ENCODE results near the gene RPS6KA4. TPM values are rescaled to one million over a fixed set of nuclear protein-coding genes. Genes with fewer than 3 reads are reported as not detected.

RPS6KA4 gene
- polyA plus RNA-seq, 1 donor (not counting 4 experiments of a cell fraction or from before 2014, with no cell fraction given): 52.4 TPM

- TF ChIP-seq EZH2 (IDR thresholded peaks at IDR 0.05; ENCODE audit: low read length): no peak
- TF ChIP-seq, protein P1, sequence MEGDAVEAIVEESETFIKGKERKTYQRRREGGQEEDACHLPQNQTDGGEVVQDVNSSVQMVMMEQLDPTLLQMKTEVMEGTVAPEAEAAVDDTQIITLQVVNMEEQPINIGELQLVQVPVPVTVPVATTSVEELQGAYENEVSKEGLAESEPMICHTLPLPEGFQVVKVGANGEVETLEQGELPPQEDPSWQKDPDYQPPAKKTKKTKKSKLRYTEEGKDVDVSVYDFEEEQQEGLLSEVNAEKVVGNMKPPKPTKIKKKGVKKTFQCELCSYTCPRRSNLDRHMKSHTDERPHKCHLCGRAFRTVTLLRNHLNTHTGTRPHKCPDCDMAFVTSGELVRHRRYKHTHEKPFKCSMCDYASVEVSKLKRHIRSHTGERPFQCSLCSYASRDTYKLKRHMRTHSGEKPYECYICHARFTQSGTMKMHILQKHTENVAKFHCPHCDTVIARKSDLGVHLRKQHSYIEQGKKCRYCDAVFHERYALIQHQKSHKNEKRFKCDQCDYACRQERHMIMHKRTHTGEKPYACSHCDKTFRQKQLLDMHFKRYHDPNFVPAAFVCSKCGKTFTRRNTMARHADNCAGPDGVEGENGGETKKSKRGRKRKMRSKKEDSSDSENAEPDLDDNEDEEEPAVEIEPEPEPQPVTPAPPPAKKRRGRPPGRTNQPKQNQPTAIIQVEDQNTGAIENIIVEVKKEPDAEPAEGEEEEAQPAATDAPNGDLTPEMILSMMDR (optimal IDR thresholded peaks at IDR 0.05 in 1 of 3, IDR thresholded peaks at IDR 0.05 in 1 of 3, conservative IDR thresholded peaks at IDR 0.05 in 1 of 3; ENCODE audit: extremely low read depth in 1 of 3, insufficient read depth in 2 of 3, low read length in 3 of 3): no peak
- H2AFZ ChIP-seq (ENCODE audit: control insufficient read depth, low read length): no peak overlapping the region
- H4K20me1 ChIP-seq (ENCODE audit: control insufficient read depth, extremely low read depth, insufficient read depth, low read length): no peaks in the 10 kb centered on the region
- dilution Hi-C loops (cut with MboI; ENCODE audit: extremely low pct_ligation_motif_present, low sequenced_read_pairs): no loop called here
- no peak for DNase-seq (ENCODE audit: low read depth, low spot score)
- H3K4me1 ChIP-seq (ENCODE audit: control insufficient read depth, extremely low read depth, insufficient read depth, low read length): peaks cover 16% of the 10 kb centered on the region
- peaks cover 14% of the 10 kb centered on the region for H3K27me3 ChIP-seq (ENCODE audit: control insufficient read depth, extremely low read depth, insufficient read depth, low read length)
- H3K36me3 ChIP-seq (ENCODE audit: control insufficient read depth in 2 of 2, extremely low read depth in 1 of 2, insufficient read depth in 2 of 2, low read length in 2 of 2): no peaks in the 10 kb centered on the region
- no peaks in the 10 kb centered on the region for H3K9me3 ChIP-seq (ENCODE audit: control insufficient read depth, low read depth, low read length)
- H3K4me2 ChIP-seq (ENCODE audit: control insufficient read depth, extremely low read depth, insufficient read depth, low read depth, low read length): no peak overlapping the region
- no peak for FAIRE-seq
- no peaks in the 10 kb centered on the region for H3K79me2 ChIP-seq (ENCODE audit: control insufficient read depth, insufficient read depth, low read length)
- H3K9ac ChIP-seq (ENCODE audit: control insufficient read depth, extremely low read depth, insufficient read depth, low read length): no peak overlapping the region
- H3K9me1 ChIP-seq (ENCODE audit: control insufficient read depth, extremely low read depth, insufficient read depth, low read length): no peaks in the 10 kb centered on the region
- H3K4me3 ChIP-seq (ENCODE audit: control insufficient read depth in 2 of 3, extremely low read depth in 1 of 3, insufficient read depth in 2 of 3, low read depth in 1 of 3, low read length in 3 of 3): no peak overlapping the region
- no peak overlapping the region for H3K27ac ChIP-seq (ENCODE audit: control insufficient read depth, insufficient read depth, low read length)
Observed at GRCh38 chr11:64381350-64381749, 22.4 kb downstream of the RPS6KA4 start.

DNA sequence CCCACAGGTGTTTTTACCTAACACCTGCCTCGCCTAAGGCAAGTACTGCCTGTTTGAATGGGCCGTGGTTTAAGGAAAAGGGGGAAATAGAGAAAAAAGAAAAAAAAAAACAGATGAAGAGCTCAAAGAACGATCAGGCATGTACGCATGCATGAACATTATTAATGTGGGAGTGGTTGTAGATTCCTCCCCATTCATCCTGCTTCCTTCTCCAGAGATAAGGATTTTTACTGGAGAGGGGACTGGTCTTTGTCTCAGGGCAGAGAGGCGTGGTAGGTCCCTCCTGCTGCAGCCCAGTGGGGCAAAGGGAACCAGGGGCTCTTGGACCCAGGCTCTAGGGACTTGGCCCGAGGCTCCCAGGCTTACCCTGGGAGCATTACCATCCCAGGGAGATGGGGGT, 23.1 kb downstream of the RPS6KA4 start:
- Histone ChIP-seq H3K9me1 (ENCODE audit: control insufficient read depth, extremely low read depth, insufficient read depth, low read length) (no peaks in the 10 kb centered on the region), H3K27ac (ENCODE audit: control insufficient read depth, insufficient read depth, low read length) (no peak overlapping the region), H3K9ac (ENCODE audit: control insufficient read depth, extremely low read depth, insufficient read depth, low read length) (no peak overlapping the region), H4K20me1 (ENCODE audit: control insufficient read depth, extremely low read depth, insufficient read depth, low read length) (no peaks in the 10 kb centered on the region), H3K79me2 (ENCODE audit: control insufficient read depth, insufficient read depth, low read length) (no peaks in the 10 kb centered on the region), H3K36me3 (ENCODE audit: control insufficient read depth in 2 of 2, extremely low read depth in 1 of 2, insufficient read depth in 2 of 2, low read length in 2 of 2) (no peaks in the 10 kb centered on the region), H3K4me1 (ENCODE audit: control insufficient read depth, extremely low read depth, insufficient read depth, low read length) (peaks cover 16% of the 10 kb centered on the region), H3K4me2 (ENCODE audit: control insufficient read depth, extremely low read depth, insufficient read depth, low read depth, low read length) (no peak overlapping the region), H3K4me3 (ENCODE audit: control insufficient read depth in 2 of 3, extremely low read depth in 1 of 3, insufficient read depth in 2 of 3, low read depth in 1 of 3, low read length in 3 of 3) (no peak overlapping the region), H2AFZ (ENCODE audit: control insufficient read depth, low read length) (no peak overlapping the region), H3K9me3 (ENCODE audit: control insufficient read depth, low read depth, low read length) (no peaks in the 10 kb centered on the region), H3K27me3 (ENCODE audit: control insufficient read depth, extremely low read depth, insufficient read depth, low read length) (peaks cover 14% of the 10 kb centered on the region)
- FAIRE-seq (no peak), DNase-seq (ENCODE audit: low read depth, low spot score) (no peak)
- TF ChIP-seq, protein P1 (optimal IDR thresholded peaks at IDR 0.05 in 1 of 3, IDR thresholded peaks at IDR 0.05 in 1 of 3, conservative IDR thresholded peaks at IDR 0.05 in 1 of 3; ENCODE audit: extremely low read depth in 1 of 3, insufficient read depth in 2 of 3, low read length in 3 of 3): no peak
- no peak for TF ChIP-seq EZH2 (IDR thresholded peaks at IDR 0.05; ENCODE audit: low read length)
- dilution Hi-C loops (cut with MboI; ENCODE audit: extremely low pct_ligation_motif_present, low sequenced_read_pairs): no loop called here
